ENCODE measurements around the gene ZFAND2A. TPM values are rescaled to one million over a fixed set of nuclear protein-coding genes. Genes with fewer than 3 reads are reported as not detected.
"Not testable (repeated sequence)": the region's sequence is repeated elsewhere in the genome, so short reads cannot be mapped to it uniquely, and the experiment has no call there.

ZFAND2A gene
- total and polyA plus RNA-seq, 5 donors, result 8.9 to 19.0 (median 12.6) TPM

- no peak overlapping the region for H3K4me3 ChIP-seq (ENCODE audit: low read length)
Measured at GRCh38 chr7:1149351-1149794, 10.6 kb downstream of the ZFAND2A start.

GRCh38 chr7:1147873-1148272 lies 12.1 kb downstream of the ZFAND2A start:
- not testable (repeated sequence) for H3K4me3 ChIP-seq (ENCODE audit: low read length); H3K27me3 ChIP-seq (ENCODE audit: control insufficient read depth, insufficient read depth); DNase-seq; H3K9me3 ChIP-seq (ENCODE audit: control insufficient read depth, low read length); H3K27ac ChIP-seq (ENCODE audit: low read length); H3K4me1 ChIP-seq (ENCODE audit: control insufficient read depth, insufficient read depth, low read length); ATAC-seq
- 92% methylated on average over 8 of the region's 12 CpGs for WGBS
- intact Hi-C loops (cut with DNase I), result loop anchor here in 1 of 4 donors (10.0 kb wide), 1 partner anchor 163 kb away; the partner anchor contains the start of gene CYP2W1

More at GRCh38 chr7:1149351-1149794, 10.6 kb downstream of the ZFAND2A start:
- ATAC-seq (peak; percentile 15 to 35), DNase-seq (peak in 2 of 3 donors; percentile 37)
- intact Hi-C loops (cut with DNase I), result loop anchor here in 1 of 4 donors (10.0 kb wide), 1 partner anchor 165 kb away; the partner anchor contains the start of gene CYP2W1
- 90% methylated on average over 20 of the region's 20 CpGs for WGBS
- Histone ChIP-seq H3K9me3 (ENCODE audit: control insufficient read depth, low read length) (no peaks in the 10 kb centered on the region), H3K27ac (ENCODE audit: low read length) (no peak overlapping the region), H3K27me3 (ENCODE audit: control insufficient read depth, insufficient read depth) (no peaks in the 10 kb centered on the region), H3K4me1 (ENCODE audit: control insufficient read depth, insufficient read depth, low read length) (no peaks in the 10 kb centered on the region)

- peak; percentile 65 to 88 for ATAC-seq
- WGBS, result 43% methylated on average over 23 of the region's 23 CpGs
- Histone ChIP-seq H3K27ac (ENCODE audit: low read length) (no peak overlapping the region), H3K4me3 (ENCODE audit: low read length) (no peak overlapping the region), H3K9me3 (ENCODE audit: control insufficient read depth, low read length) (no peaks in the 10 kb centered on the region), H3K4me1 (ENCODE audit: control insufficient read depth, insufficient read depth, low read length) (no peaks in the 10 kb centered on the region), H3K27me3 (ENCODE audit: control insufficient read depth, insufficient read depth) (no peaks in the 10 kb centered on the region)
- DNase-seq, result peak; percentile 42 to 79 (median 74)
- intact Hi-C loops (cut with DNase I), result loop anchor here in 1 of 4 donors (10.0 kb wide), 1 partner anchor 160 kb away; the partner anchor contains the start of gene CYP2W1
Measured at GRCh38 chr7:1144269-1144771, 15.7 kb downstream of the ZFAND2A start.

- intact Hi-C loops (cut with DNase I), result loop anchor here in 1 of 4 donors (10.0 kb wide), 1 partner anchor 158 kb away; the partner anchor contains the start of gene CYP2W1
- not testable (repeated sequence) for H3K4me1 ChIP-seq (ENCODE audit: control insufficient read depth, insufficient read depth, low read length); ATAC-seq; H3K9me3 ChIP-seq (ENCODE audit: control insufficient read depth, low read length); H3K27me3 ChIP-seq (ENCODE audit: control insufficient read depth, insufficient read depth); H3K4me3 ChIP-seq (ENCODE audit: low read length); H3K27ac ChIP-seq (ENCODE audit: low read length)
- DNase-seq, result peak in 1 of 3 donors; percentile 14
- 89% methylated on average over 5 of the region's 5 CpGs for WGBS
Measured at GRCh38 chr7:1143031-1143430, 17.0 kb downstream of the ZFAND2A start.

- Histone ChIP-seq H3K4me1 (ENCODE audit: control insufficient read depth, insufficient read depth, low read length) (peaks cover 3% of the 10 kb centered on the region), H3K27me3 (ENCODE audit: control insufficient read depth, insufficient read depth) (no peaks in the 10 kb centered on the region), H3K4me3 (ENCODE audit: low read length) (no peak overlapping the region), H3K27ac (ENCODE audit: low read length) (no peak overlapping the region), H3K9me3 (ENCODE audit: control insufficient read depth, low read length) (no peaks in the 10 kb centered on the region)
- DNase-seq (peak in 1 of 3 donors; percentile 1), ATAC-seq (no peak)
- WGBS, result 78% methylated on average over 14 of the region's 14 CpGs
- intact Hi-C loops (cut with DNase I), result loop anchor here in 1 of 4 donors (10.0 kb wide), 1 partner anchor 157 kb away; the partner anchor contains the start of gene CYP2W1
Measured at GRCh38 chr7:1142051-1142635, 17.9 kb downstream of the ZFAND2A start.

GRCh38 chr7:1141651-1142050 lies 18.3 kb downstream of the ZFAND2A start:
- DNase-seq, result no peak
- Histone ChIP-seq H3K9me3 (ENCODE audit: control insufficient read depth, low read length) (no peaks in the 10 kb centered on the region), H3K4me3 (ENCODE audit: low read length) (no peak overlapping the region), H3K27ac (ENCODE audit: low read length) (no peak overlapping the region), H3K4me1 (ENCODE audit: control insufficient read depth, insufficient read depth, low read length) (peaks cover 6% of the 10 kb centered on the region), H3K27me3 (ENCODE audit: control insufficient read depth, insufficient read depth) (no peaks in the 10 kb centered on the region)
- intact Hi-C loops (cut with DNase I), result loop anchor here in 1 of 4 donors (10.0 kb wide), 1 partner anchor 157 kb away; the partner anchor contains the start of gene CYP2W1
- 81% methylated on average over 6 of the region's 6 CpGs for WGBS
- ATAC-seq, result no peak

- H3K27ac ChIP-seq (ENCODE audit: low read length), result no peak overlapping the region
- WGBS, result 73% methylated on average over 4 of the region's 4 CpGs
- no peaks in the 10 kb centered on the region for H3K27me3 ChIP-seq (ENCODE audit: control insufficient read depth, insufficient read depth)
- no peaks in the 10 kb centered on the region for H3K9me3 ChIP-seq (ENCODE audit: control insufficient read depth, low read length)
- intact Hi-C loops (cut with DNase I), result loop anchor here in 1 of 4 donors (10.0 kb wide), 1 partner anchor 156 kb away; the partner anchor contains the start of gene CYP2W1
- no peak for DNase-seq
- no peak overlapping the region for H3K4me3 ChIP-seq (ENCODE audit: low read length)
- peaks cover 6% of the 10 kb centered on the region for H3K4me1 ChIP-seq (ENCODE audit: control insufficient read depth, insufficient read depth, low read length)
- no peak for ATAC-seq
Measured at GRCh38 chr7:1140476-1141104, 19.4 kb downstream of the ZFAND2A start.

GRCh38 chr7:1137517-1138167 lies 22.4 kb downstream of the ZFAND2A start:
- peaks cover 6% of the 10 kb centered on the region for H3K4me1 ChIP-seq (ENCODE audit: control insufficient read depth, insufficient read depth, low read length)
- WGBS, result 8% methylated on average over 51 of the region's 51 CpGs
- no peaks in the 10 kb centered on the region for H3K27me3 ChIP-seq (ENCODE audit: control insufficient read depth, insufficient read depth)
- no peaks in the 10 kb centered on the region for H3K9me3 ChIP-seq (ENCODE audit: control insufficient read depth, low read length)
- ATAC-seq (peak; percentile 83 to 90), DNase-seq (no peak)
- H3K27ac ChIP-seq (ENCODE audit: low read length), result no peak overlapping the region
- intact Hi-C loops (cut with DNase I), result loop anchor here in 1 of 4 donors (5.0 kb wide), 1 partner anchor 40 kb away; no protein-coding TSS in a partner anchor
- peak overlapping the region; percentile 76 for H3K4me3 ChIP-seq (ENCODE audit: low read length)

GRCh38 chr7:1136841-1137516 lies 23.0 kb downstream of the ZFAND2A start:
- Histone ChIP-seq H3K4me3 (ENCODE audit: low read length) (peak overlapping the region; percentile 76), H3K27me3 (ENCODE audit: control insufficient read depth, insufficient read depth) (no peaks in the 10 kb centered on the region), H3K27ac (ENCODE audit: low read length) (no peak overlapping the region), H3K4me1 (ENCODE audit: control insufficient read depth, insufficient read depth, low read length) (peaks cover 6% of the 10 kb centered on the region), H3K9me3 (ENCODE audit: control insufficient read depth, low read length) (no peaks in the 10 kb centered on the region)
- DNase-seq, result peak in 1 of 3 donors; percentile 1
- ATAC-seq, result no peak
- WGBS, result 22% methylated on average over 9 of the region's 9 CpGs
- intact Hi-C loops (cut with DNase I), result loop anchor here in 1 of 4 donors (5.0 kb wide), 1 partner anchor 40 kb away; no protein-coding TSS in a partner anchor

- WGBS, result 61% methylated on average over 7 of the region's 7 CpGs
- peak overlapping the region; percentile 36 for H3K27ac ChIP-seq (ENCODE audit: low read length)
- H3K4me1 ChIP-seq (ENCODE audit: control insufficient read depth, insufficient read depth, low read length), result peaks cover 6% of the 10 kb centered on the region
- DNase-seq, result peak in 1 of 3 donors; percentile 6
- H3K4me3 ChIP-seq (ENCODE audit: low read length), result no peak overlapping the region
- no peak for ATAC-seq
- no peaks in the 10 kb centered on the region for H3K9me3 ChIP-seq (ENCODE audit: control insufficient read depth, low read length)
- no peaks in the 10 kb centered on the region for H3K27me3 ChIP-seq (ENCODE audit: control insufficient read depth, insufficient read depth)
- intact Hi-C loops (cut with DNase I), result loop anchor here in 1 of 4 donors (5.0 kb wide), 1 partner anchor 38 kb away; no protein-coding TSS in a partner anchor
Measured at GRCh38 chr7:1134951-1135350, 25.0 kb downstream of the ZFAND2A start.

Data from right cardiac atrium (tissue), 5 donors.